Activated T-helper 9 cell treated with anti-CD3 and anti-CD28 coated beads, Interleukin-2, amount 50 U/mL, for 16 hours (primary cell): ENCODE data around the gene PRR19.
"Not testable (repeated sequence)": the region's sequence is repeated elsewhere in the genome, so short reads cannot be mapped to it uniquely, and the experiment has no call there.

Experiments
- DNase-seq: peaks from one replicate; pipeline ENCODE4 v3.0.0-alpha.2; 2020; ENCODE audit warnings: low read depth

Gene PRR19, protein sequence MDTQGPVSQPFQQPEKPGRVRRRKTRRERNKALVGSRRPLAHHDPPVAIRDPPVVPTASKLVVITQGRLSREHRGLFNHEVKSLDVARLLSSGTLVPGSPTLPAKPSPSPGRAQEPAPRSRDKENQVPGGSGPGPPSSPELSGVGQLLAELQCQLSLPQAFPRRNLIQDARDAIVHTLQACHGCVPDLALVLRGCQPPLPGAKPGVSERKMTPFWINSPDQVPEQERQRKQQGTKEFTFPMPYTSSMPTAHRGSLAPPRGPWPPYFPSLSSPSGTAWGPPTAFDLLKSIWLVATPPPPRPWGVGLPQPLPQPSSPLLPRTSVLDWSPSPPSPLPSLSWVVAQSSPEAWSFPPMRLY

DNA sequence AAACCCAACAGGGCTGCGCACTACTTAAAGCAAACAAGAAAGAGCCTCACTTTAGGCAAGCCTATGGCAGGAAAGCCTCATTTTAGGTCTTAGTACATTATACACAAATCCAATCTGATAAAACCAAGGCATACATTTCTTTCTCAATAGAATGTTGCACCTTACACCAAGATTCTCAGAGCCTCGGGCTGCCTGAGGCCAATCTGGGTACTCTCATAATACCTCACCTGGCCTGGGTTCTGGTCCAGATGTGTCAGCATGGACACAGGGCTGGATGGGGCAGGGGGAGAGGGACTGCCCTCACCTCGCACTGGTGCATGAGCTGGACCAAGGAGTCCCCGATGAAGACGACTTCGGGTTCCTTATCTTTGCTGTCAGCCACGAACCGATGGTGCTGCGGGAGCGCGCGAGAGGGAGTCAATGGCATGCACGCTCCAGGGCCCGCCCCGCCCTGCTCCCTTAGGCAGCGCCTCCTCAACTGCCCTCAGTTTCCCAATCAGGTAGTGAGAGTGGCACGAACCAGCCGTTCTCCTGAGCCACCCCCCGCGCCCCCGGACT, at the start of gene PRR19:
PRR19 (plus strand) TSS at position 487 of the 558 bp plus-strand sequence. CDS start 7,453 bp downstream, outside the sequence.
- DNase-seq = no peak

DNA sequence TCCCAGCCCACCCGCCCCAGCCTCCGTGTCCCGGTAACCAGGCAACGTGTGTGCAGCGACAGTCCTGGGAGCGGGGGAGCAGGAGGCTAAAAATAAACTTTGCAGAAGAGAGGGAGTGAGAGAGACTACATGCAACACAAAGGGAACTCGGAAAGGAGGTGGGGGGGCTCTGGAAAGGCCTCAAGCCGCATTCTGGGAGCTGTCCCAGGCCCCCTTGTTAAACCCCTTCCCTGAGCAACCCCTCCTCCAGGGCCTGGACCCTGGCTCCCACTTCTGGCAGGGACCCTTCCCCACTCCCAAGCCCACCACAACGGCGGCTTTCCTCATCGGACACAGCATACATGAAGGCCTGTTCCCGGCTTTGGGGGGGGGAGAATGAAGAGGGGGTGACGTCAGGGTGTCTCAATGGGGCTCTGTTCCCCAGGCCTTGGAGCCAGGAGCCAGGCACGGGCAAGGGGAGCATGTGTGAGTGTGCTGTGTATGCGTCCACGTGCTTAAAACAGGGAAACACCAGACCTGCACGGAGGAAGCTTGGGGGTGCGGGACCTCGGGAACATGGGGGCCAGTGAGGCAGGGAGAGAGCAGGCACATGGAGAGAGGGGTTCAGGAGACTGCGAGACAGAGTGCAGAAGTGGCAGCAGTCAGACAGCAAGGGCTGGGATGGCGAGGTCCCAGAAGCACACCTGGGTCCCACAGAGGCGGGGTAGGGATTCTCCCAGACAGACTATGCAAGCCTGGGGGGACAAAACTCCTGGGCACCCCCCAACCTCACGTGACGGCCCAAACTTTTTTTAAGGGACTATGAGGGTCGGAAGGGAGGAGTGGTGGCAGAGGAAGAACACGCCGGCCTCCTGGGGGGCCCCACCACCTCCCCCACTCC, 49.3 kb upstream of the PRR19 start:
- no peak for DNase-seq

DNA sequence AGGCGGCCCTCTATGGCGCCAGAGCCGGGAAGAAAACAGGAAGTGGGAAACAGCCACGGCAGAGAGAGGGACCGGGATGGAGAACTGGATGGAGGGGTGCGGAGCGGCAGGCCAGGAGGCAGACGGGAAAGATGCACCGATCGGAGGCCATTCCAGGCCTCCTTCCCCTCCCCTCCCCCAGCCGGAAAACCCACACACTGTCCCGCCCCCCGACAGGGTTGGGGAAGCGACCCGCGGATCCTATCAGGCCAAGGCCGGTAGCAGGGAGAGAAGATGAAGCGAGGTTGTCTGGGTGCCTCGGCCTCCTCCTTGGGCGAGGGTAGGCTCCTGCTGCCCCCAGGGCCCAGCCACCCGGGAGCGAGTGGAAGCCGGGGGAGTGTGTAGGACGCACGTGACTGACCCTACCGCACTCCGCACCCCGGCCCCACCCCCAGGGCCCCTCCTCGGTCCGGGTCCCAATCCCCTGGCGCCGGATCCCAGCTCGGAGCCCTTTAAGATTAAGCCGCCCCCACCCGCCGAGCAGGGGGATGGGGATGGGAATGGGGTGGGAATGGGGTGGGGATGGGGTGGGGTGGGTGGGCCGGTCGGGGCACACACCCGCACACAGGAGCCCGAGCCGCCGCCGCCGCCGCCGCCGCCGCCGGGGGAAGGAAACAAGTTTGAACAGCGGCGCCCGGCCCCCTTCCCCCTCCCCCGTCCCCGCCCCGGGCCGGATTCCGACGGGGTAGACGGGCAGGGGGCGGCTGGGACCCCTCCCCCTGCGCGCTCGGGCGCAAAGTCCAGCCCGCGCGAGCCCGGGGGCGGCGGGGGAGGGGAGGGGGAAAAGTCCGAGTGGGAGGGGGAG, 48.5 kb upstream of the PRR19 start:
- peak; percentile 45 for DNase-seq

DNA sequence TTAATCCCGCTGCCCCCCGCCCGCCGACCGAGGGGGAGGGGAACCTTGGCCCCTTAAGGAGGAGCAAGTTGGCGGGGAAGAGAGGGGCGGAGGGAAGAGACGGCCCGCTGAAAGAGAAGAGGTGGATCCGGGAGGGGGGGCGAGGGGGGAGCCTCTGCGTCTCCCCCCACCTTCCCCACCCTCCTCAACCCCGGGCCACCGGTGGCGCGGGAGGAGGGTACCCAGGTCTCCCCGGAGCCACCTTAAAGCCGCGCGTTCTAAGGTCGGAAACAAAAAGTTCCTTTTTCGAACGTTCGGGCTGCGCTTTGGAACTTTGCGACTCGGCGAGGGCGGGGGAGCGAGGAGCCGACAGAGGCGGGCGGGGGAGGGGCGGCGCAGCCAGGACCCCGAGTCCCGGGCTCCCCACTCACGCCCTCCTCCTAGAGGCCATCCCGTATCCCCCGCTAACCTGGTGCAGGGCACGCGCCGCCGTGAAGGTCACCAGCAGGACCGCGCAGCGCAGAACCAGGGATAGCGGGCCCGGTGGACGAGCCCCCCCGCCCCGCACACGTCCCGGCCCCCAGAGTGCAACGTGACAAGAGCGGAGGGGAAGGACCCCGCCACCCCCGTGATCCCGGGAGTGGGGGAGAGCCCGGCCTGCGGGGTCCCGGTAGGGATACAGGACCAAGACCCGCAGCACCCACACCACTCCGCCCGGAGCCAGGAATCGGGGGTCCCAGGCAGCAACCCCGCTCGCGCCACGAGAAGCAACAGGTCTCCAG, 47.7 kb upstream of the PRR19 start:
- DNase-seq = peak; percentile 67

DNA sequence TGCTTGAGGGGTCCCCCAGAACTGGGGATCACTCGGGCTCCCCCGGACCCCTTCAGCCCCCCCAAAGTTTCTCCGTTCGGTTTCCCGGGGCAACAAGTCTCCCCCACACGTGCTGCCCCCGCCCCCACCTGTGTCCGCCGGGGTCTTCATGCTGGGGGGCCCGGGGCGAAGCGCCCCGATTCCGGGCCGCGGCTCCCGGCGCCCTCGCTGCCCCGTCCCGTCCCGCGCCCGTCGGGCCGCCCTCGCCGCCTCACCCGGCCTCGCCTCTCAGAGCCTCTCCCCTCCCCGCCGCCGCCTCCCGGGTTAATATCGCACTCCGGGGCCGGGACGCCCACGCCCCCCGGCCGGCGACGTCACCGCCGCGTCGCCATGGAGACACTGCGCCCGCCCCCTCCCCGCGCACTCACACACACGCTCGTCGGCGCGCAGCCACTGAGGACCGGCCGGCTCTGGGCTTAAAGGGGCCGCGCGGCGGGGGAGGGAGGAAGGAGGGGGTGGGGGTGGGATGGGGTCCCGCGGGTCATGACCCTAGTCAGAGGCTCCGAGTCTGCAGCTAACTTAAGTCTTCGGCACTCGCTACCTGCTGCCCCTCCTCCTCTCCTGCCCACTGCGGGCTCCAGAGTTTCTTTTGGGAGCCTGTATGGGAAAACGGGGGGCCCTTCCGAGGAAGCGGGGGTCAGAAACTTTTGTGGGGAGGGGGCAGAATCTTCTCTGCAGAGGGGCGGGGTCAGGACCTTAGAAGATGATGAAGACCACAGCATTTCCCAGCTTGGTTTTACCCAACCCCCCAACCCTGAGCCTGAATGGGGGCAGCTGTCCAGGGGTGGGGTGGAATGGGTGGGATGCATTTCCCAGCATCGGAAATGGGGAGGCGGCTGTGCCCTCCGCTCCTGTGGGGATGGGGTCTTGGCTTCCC, 46.8 kb upstream of the PRR19 start, which contains the start of gene ERF:
ERF (minus strand) TSS at position 279 of the 916 bp plus-strand sequence; CDS start at position 150, 129 bp downstream.
- DNase-seq = peak; percentile 92

DNA sequence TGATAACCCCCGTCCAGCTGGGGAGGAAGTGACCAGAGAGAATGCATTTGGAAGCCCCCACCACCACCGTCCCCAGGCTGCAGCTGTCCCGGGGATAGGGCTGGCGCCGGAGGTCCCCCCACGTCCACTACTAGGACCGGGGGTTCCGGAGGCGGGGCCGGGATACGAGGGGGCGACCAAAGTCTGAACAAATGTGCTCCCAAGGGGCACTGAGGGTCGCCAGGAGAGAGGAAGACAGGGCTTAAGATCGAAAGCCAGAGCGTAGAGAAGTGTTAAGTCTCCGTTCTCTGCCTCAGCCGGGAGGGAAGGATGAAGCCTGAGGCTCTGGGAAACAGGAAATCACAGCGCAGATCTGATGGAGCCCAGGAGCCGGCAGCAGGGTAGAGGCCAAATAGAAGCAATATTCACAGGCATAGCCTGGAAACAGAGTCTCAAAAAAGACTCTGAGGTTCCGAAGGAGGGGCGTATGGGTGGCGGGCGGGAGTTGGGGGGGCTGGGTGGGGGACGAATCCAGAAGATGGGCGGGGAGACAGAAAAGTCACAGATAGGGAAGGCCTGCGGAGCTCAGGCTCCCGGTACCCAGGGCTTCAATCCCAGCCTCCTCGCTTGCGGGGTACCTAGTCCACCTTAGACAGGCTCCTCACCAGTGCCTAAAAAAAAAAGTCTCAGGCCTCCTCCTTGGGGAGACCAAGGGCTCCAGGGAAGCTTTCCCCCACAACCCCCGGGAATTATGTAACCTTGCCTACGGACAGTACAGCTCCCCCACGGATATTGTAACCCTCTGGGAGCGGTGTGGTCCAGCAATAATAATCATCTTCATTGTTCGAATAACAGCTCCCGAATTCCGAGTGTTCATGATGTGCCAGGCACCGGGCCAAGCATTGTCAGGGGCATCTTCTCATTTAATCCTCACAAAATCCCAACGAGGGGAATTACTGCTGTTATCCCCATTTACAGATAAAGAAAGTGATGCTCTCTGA, 45.9 kb upstream of the PRR19 start:
- no peak for DNase-seq

DNA sequence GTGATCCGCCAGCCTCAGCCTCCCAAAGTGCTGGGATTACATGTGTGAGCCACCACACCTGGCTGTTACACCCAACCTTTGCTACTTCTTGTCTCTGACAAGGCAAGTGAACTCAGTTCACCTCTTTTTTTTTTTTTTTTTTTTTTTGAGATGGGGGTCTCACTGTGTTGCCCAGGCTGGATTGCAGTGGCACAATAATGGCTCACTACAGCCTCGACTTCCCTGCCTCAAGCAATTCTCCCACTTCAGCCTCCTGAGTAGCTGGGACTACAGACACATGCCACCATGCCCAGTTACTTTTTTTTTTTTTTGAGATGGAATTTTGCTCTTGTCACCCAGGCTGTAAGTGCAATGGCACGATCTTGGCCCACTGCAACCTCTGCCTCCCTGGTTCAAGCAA, 44.1 kb upstream of the PRR19 start:
- DNase-seq = not testable (repeated sequence)

DNA sequence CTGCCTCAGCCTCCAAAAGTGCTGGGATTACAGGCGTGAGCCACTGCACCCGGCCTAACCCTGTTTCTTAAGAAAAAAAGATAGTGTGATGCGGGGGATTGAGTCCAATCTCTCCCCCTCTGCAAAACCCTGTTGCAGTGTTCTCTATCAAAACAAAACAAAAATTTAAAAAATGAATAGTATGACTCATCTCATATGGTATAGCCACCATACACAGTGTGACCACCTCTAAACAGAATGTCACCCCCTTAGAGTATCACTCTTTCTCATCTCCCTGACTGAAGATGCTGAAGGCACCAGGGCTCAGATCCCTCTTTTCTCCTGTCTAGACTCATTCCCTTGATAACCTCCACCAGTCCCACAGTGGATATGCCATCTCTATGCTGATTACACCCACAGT, 40.2 kb upstream of the PRR19 start:
- DNase-seq = no peak

DNA sequence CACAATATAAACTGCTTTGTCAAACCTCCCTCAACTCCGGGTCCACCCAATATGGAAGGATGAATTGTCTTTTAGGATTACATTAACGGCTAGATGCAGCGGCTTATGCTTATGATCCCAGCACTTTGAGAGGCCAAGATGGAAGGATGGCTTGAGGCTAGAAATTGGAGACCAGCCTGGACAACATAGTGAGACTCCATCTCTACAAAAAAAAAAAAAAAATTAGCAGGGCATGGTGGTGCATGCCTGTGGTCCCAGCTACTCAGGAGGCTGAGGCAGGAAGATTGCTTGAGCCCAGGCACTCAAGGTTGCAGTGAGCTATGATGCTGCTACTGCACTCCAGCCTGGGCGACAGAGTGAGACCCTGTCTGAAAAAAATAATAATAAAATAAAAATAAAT, 35.8 kb upstream of the PRR19 start:
- not testable (repeated sequence) for DNase-seq

DNA sequence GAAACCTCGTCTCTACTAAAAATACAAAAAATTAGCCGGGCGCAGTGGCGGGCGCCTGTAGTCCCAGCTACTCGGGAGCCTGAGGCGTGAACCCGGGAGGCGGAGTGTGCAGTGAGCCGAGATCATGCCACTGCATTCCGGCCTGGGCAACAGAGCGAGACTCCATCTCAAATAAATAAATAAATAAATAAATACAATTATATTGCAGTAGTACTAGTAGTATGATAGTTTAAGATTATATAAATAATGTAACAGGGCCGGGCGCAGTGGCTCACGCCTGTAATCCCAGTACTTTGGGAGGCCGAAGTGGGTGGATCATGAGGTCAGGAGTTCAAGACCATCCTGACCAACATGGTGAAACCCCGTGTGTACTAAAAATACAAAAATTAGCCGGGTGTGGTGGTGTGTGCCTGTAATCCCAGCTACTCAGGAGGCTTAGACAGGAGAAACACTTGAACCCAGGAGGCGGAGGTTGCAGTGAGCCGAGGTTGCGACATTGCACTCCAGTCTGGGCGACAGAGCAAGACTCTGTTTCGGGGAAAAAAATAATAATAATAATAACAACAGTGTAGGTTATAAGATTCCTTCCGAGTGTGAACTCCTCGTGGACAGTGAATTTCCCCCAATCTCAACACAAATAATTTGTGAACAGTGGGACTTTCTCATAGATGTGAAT, 34.9 kb upstream of the PRR19 start:
- not testable (repeated sequence) for DNase-seq

DNA sequence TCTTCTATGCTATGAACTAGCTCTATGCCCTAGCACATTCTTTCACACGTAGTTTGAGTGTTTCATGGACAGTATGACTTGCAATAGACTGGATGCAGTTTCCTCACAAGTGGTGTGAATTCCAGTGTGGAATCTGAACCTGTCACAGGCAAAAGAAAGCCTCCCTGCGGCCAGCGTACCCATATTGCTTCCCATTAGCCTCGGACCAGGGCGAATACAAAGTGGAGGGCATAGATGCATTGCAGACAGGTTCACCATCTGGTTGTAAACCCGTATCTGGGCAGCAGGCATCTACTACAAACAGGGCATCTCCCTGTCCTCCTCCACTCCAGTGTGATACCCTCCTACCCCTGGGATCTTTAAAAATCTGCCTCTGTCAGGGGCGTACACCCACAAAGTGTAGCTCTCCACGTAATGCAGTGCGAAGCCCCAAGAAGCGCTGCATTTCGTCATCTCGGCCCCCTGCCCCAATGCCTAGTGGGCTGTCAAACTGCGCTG, 34.2 kb upstream of the PRR19 start:
- no peak for DNase-seq

DNA sequence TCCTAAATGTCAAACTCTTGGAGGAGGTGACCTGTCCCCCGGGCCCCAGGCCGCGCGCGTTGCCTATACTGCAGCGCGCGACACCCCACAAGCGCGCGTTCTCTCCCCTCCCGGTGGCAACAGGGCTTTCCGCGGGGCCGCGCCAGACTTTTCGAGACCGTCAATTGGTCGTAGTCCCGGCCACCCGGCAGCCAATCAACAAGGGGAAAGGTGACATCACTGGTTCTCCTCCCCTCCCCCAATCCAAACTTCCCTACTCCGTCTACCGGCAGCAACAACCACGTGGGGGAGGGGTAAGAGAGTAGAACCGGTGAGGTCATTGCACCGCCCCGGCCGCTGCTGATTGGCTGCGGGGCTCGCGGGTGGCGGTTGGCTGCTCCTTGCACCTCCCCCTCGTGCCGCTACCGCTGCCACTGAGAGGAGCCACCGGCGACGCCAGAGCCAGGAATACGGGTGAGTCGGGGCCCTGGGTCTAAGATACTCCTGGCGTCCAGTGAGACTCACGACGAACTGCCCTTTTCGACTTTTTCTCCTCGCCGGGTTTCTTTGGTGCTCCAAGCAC, 33.7 kb upstream of the PRR19 start:
- DNase-seq = peak; percentile 94

DNA sequence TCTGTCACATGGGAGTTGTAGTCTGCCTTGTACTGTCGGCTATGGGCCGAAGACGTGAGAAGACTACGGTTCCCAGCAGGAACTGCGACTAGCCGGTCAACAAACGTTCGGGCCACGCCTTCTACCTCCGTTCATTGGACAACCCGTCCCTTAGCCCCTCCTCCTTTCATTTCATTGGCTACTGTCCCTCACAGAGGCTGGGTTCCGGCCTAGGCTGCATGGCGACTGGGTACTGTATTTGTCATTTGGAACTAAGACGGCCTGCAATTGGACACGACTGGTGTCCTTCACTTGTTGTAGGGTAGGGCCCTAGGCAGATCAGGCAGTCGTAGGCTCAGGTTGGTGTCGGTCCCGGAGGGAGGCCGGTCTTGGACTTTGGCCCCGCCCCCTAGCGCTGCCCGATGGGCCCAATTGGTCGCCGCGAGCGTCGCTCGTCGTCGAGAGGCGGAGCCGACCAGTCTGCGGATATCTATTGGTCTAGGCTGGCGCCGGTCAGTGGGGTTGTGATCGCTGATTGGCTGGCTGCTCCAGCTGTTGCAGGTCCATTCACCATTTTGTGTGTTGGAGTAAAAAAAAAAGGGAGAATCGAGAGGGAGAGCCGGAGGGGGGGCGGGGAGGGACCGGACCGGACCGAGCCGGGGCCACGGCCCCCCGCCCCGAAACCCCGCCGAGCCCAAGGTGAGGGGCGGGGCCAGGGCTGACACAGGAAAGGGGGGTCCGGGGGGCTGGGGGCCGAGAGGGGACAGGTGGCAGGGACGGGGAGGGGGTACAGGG, 33.0 kb upstream of the PRR19 start, which contains the start of gene CIC:
CIC (plus strand) TSS at position 549 of the 774 bp plus-strand sequence. CDS start 2,532 bp downstream, outside the sequence.
- DNase-seq = peak; percentile 99

DNA sequence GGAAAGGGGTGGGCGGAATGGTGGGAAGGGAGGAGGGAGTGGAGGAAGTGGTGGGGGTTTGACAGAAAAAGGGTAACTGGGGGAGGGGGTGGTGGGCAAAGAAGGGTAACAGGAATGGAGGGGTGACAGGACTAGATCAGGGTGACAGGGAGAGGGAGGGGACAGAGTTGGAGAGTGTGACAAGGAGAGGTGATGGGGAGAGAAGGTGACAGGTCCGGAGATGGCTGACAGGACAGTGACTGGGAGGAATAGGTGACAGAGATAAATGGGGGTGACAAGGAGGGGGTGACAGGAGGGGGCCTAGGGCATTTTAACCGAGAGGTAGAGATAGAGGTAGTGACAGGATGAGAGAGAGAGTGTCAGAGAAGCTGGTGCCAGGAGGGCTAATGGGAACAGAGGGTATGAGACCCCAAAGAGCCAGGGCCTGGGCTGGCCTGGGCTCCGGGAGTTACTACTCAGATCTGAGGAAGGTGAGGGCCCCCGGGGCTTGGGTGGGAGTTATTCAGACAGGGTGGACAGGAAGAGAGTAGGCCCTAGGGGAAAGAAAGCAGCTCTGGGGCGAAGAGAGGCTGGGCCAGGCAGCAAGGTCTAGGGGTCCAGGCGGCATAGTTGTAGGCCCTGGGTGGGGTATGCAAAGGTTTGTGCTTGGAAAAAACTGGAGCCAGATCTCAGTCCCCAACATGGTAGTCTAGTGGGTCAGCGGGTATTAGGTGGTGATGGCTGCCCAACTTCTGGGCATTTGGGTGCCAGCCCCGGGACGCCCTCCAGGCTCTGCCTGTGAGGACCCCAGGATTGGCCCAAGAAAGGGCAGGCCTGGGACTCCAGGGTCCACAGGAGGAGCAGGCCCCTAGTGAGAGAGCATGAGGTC, 32.2 kb upstream of the PRR19 start:
- no peak for DNase-seq

DNA sequence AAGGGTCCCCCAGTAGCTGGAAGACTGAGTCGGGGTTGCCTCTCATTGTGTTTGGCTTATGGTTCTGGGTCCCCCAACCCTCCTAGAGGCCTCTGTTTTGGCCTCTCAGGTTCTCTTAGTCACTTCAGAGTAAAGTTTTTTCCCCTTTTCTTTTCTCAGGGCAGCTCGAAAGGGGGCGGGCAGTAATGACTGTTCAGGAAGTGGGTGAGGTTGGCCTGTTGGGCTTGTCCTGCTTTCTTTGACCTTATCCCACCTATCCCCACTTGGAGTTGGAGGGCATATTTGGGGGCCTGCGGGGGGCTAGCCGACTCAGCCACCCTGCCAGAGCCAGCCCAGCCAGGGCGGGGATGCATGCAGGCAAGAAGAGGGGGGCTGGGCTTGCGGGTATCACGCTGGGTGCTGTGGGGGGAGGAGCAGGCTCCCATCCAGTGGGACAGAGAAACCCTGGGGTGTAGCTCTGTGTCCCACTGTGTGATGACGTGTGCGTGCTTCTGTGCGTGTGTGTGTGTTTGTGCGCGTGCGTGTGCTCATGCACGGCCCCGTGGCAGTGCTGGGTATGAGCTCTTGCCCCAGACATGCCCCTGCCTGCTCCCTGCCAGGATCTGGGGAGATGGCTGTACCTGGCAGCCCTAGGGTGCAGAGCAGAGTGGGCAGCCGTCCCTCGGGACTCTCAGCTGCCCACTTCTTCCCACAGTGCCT, 31.4 kb upstream of the PRR19 start:
- DNase-seq = peak; percentile 40
